GM19023 (cell line): Measurements from ENCODE around the gene ACY1.
"Not testable (repeated sequence)": the region's sequence is repeated elsewhere in the genome, so short reads cannot be mapped to it uniquely, and the experiment has no call there.

ENCODE experiments used
- ATAC-seq: cut with Tn5 transposase; IDR thresholded peaks from one replicate; pipeline ENCODE4 v1.9.1; 2021; ENCODE audit warnings: mild to moderate bottlenecking, moderate library complexity; ENCODE audit not compliant: unreplicated experiment

ACY1 gene

DNA sequence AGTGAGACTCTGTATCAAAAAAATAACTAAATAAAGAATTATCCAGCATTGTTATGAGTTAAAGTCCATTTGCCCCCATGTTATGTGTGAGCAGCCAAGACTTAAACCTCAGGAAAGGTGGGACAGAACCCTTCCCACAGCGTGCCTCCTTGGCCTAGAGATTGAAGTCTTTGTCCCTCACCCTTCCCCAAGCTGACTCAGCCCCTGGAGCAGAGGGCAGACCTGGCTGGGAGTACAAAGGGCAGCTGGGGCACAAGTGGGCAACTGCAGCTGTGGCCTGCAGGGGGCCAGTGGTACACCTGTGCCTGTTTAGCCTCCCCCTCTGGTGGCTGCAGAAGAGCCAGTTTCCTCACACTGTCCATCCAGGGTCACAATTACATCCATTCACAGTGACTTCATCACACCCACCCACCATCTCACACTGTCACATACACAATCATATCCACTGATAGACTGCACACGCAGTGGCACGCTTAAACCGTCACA is 940 bp upstream of the ACY1 start:
- ATAC-seq, result peak; percentile 35

DNA sequence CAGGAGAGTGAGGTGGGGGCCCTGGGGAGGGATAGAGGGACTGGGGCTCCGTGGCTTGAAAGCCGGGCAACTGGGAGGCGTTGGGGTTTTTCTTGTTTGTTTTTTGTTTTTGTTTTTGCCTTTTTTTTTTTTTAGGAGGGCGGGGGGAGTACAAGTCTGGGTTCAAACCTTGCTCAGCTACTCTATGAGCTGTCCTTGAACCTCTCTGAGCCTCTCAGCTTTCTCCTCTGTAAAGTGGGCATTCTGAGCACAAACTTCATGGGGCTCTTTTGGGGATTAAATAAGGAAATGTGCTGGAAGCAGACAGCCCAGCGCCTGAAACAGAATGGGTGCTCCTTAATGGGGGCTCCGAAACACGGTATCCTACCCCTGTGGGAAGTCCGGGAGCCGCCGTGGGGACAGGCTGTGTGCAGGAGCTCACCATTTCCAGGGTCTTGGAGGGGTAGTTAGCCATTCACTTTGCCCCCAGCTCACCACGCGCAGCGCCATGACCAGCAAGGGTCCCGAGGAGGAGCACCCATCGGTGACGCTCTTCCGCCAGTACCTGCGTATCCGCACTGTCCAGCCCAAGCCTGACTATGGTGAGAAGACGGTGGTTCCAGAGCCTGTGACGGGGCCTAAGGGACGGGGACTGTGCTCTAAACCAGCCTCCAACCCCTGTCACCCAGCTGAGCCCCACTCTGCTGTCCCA is 388 bp downstream of the ACY1 start:
- ATAC-seq, result no peak

DNA sequence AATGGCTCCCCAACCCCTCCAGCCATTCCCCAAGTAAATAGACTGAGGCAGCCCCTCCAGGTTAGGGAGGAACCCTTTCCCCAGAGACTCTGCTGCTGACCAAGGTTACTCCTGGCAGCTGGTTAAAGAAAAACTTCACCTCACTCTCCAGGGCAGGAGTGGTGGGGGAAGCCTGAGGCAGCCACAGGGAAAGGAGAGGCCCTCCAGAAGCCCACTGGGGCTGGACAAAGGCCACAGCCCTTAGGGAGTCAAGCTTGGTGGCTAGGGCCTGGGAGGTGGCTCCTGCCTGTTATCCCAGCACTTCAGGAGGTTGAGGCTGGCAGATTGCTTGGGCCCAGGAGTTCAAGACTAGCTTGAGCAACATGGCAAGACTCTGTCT is 923 bp downstream of the ACY1 start:
- no peak for ATAC-seq

DNA sequence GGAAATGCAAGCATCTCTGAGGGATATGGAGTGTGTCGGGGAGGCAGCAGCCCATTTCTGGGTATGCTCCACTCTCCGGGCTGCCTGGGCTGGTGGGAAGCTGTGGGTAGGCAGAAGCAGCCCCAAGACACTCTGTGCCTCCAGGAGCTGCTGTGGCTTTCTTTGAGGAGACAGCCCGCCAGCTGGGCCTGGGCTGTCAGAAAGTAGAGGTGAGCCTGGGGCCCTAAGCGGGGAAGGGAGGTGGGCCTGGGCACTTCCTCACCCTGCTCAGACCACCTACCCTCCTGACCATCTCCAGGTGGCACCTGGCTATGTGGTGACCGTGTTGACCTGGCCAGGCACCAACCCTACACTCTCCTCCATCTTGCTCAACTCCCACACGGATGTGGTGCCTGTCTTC is 1.7 kb downstream of the ACY1 start:
- ATAC-seq, result no peak

DNA sequence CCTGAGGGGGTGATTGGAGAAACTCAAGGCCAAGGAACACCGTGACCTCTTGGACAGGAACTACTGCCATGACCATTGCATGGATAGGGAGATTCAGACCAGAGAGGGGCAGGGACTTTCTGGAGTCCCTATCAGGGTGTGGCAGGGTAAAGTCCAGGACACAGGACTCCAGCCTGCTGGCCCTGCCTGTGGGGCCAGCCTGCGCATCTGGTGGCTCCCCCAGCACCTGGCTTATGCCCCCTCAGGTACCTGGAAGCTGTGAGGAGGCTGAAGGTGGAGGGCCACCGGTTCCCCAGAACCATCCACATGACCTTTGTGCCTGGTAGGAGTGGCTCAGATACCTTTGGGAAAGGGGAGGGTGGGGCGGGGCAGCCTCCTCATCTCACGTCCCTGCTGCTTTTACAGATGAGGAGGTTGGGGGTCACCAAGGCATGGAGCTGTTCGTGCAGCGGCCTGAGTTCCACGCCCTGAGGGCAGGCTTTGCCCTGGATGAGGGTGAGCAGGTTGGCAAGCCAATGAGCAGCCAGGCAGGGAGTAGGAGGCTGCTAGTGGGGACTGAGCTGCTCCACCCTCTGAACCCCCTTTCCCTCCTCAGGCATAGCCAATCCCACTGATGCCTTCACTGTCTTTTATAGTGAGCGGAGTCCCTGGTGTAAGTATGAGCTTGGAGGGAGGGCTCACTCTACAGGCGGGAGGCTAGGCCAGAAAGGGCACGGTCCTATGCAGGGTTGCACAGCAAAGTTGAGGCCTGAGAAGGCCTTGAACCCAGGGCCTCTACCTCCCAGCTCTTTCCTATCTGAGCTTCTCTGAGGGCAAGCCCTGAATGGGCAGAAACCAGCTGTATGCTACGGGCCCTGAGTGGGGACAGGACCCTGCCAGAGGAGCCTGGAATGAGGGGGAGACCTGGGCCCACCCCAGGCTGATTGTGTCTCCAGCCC is 2.9 kb downstream of the ACY1 start:
- no peak for ATAC-seq

DNA sequence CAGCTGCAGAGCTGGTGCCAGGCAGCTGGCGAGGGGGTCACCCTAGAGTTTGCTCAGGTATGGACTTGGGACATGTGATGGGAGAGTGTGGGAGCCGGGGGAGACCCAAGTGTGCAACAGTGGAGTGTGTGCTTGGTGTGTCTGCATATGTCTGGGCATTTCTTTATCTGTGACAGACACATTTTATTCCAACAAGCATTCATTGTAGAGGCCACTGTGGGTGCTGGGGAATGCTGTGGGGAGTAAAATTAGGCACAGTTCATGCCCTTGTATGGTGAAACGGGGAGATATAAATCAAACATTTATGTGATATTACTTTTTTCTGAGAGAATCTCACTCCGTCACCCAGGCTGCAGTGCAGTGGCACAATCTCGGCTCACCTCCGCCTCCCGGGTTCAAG is 4.2 kb downstream of the ACY1 start:
- no peak for ATAC-seq

DNA sequence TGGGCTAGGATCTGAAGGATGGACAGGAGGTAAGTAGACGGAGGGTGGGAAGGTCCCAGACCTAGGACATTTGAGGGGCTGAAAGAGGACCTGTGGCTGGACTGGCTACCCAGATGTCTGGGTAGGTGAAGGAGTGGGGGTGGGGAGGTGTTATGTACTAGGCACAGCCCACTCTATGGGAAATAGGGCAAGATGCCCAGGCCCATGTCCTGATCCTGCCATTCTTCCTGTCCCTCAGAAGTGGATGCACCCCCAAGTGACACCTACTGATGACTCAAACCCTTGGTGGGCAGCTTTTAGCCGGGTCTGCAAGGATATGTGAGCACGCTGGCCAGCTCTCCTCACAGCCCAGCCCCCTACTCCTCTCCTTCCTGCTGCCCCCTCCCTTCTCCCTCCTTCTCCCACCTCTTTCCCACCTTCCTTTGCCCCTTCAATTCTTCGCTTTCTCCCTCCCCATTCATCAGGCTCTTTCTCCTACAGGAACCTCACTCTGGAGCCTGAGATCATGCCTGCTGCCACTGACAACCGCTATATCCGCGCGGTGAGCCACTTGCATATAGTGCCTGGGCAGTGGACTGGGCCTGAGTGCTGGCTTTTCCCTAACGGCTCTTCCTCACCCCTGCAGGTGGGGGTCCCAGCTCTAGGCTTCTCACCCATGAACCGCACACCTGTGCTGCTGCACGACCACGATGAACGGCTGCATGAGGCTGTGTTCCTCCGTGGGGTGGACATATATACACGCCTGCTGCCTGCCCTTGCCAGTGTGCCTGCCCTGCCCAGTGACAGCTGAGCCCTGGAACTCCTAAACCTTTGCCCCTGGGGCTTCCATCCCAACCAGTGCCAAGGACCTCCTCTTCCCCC is 5.2 kb downstream of the ACY1 start:
- no peak for ATAC-seq

DNA sequence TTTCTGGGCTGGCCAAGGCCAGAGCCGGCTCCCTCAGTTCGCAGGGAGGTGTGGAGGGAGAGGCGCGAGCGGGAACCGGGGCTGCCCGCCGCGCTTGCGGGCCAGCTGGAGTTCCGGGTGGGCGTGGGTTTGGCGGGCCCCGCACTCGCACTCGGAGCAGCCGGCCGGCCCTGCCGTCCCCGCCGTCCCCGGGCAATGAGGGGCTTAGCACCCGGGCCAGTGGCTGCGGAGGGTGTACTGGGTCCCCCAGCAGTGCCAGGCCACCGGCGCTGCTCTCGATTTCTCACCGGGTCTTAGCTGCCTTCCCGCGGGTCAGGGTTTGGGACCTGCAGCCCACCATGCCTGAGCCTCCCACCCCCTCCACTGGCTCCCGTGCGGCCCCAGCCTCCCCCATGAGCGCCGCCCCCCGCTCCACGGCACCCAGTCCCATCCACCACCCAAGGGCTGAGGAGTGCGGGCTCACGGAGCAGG is 7.2 kb downstream of the ACY1 start:
- not testable (repeated sequence) for ATAC-seq

DNA sequence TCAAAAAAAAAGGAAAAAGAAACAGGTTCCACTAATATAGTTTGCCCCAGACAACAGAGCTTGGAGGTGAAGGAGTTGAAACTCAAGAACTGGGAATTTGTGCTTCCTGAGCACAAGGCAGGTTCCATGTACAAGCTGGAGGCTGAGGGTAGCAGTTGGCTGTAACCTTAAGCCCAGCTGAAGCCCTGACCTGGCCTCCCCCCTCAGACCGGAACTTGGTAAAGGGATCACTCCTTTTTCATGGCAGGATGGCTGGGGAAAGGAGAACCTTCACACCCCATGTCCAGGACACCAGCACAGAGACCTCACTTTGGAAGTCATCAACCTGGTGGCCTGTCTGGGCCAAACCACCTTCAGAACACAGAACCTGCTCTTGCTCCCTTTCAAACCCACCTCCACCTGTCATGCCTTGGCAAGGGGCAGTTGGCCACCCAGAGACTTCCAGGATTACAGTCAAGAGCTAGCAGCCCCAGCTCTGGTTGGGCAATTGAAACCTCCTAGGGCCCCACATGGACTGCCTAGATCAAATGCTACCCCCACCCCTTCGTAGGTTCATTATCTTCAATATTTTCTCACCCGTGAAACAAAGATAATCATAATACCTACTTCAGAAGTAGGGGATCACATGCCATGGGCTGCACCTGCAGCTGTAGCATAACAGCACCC is 8.8 kb downstream of the ACY1 start:
- no peak for ATAC-seq

DNA sequence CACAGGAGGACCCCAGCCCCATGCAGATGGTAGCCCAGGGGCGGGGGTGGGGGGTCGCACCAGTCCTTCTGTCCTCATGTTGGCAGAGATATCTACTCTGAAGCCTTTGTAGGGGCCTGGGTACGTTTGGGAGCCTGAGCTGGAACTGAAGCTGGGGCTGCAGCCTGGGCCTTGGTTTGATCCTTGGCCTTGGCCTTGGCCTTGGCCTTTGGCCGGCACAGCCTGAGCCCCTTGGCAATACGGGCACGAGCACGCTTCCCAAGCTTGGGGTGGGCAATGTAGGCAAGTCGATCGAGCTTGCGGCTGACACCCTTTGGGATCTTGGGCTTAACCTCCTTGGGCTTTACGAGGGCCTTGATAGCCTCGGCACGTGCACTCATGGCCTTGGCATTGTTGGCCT is 10.3 kb downstream of the ACY1 start:
- ATAC-seq, result not testable (repeated sequence)

DNA sequence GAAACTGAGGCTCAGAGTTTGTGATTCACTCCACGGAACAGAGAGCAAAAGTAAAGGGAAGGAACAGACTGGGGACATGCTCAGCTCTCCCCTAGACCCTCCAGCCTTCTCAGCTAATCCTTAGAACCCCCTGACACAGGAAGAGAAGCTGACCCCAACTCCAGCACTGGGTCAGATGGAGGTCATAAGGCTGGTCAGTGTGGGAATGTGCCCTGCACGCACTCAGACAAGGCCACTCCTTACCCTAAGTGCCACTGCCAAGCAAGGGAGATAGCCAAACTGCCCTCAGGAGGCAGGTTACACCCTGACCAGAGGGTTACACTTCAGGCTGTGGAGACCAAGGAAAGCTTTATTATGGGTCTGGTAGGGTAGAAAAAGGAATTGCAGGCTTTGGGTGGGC is 11.2 kb downstream of the ACY1 start:
- ATAC-seq, result no peak

DNA sequence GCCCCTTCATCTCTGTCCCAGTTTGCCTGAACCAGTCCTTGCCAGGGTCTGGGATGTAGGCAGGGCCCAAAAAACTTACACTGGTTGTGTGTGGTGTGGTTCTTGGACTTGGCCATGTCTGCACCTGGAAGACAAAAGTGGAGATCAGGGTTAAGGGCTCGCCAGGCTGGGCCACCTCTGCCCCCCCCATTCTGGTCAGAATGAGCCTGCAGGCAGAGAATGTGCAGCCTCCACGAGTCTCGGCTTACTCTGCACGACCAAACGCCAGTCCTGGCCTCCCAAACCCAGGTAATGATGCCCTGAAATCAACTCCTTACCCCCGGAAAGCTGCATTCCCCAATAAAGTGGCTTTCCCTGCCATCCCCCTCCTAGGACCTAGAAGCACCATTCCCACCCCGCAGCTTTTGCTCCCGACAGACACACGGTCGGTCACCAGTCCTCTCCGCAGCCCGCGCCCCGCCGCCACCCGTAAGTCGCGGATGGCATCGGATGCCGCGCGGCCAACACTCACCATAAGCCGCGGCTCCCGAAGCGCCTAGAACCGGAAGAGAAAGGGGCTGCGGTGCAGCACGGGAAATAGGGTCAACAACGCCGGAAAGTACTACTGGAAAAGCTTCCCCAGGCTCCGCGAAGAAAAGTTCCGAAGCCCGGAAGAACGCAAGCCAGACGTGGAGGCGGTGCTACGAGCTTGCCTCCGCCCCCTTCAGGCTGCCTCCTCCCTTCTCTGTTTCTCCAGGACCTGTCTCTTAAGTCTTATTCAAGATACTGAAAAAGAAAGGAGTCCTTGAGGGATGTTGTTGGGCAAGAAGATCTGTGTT is 12.2 kb downstream of the ACY1 start, which contains the start of gene RPL29:
TSS of gene RPL29 (minus strand) at position 550 of the 818 bp plus-strand sequence. CDS start at position 116, 434 bp downstream.
- peak; percentile 75 for ATAC-seq

DNA sequence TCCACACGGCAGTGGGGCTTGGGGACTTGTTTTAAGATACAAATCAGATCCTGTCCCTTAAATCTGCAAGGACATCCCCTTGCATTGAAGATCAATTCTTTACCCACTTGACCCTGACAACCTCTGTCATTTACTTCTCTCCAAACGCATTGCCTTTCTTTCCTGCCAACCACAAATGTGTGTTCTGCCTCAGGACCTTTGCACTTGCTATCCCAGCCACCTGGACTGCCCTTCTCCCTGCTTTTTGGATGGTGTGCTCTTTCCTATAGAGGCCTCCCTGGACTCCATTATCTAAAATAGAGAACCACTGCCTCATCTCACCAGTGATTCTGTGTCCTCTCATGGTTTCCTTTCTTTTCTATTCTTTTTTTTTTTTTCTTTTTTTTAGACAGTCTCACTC is 13.8 kb downstream of the ACY1 start:
- ATAC-seq, result no peak

DNA sequence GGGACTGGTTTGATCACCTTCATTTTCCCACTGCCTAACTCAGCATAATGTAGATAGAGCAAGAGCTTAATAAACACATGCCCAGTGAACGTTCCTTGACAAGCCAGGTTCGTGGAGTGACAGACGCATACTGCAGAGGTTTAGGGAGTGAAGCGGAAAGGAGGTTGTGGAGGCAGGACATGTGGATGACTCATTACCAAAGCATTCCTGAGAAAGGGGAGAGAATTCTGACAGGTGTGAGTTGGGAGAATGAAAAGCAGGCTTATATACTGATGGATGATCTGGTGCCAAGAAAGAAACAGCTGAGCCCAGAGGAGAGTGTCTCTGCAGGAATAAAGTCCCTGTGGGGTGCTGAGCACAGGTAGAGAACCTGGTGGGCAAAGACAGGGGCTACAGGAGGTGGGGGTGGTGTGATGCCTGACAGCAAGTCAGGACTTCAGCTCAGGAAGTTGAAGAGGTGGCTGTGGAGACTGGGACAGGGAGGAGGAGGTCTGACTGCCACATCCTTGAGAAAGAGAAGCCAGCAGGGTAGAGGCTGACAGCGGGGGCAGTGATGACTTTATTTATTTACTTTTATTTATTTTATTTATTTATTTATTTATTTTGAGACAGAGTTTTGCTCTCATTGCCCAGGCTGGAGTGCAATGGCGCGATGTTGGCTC is 14.7 kb downstream of the ACY1 start:
- no peak for ATAC-seq

DNA sequence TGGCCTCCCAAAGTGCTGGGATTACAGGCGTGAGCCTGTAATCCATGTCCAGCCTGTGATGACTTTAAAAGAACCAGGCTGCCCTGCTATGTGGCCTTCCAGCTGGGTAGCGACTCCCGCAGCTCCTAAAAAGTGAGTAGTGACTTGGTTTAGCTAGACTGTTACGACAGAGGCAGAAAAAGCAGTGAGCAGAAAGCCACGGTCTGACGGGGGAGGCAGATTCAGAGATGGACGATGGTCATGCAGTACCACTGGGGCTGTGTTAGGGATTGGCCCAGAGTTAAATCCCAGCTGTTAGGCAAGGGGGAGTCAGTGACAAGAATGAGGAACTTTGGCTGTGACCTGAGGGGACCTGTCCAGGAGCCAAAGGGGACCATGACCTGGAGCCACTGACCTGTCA is 15.4 kb downstream of the ACY1 start:
- ATAC-seq, result no peak

DNA sequence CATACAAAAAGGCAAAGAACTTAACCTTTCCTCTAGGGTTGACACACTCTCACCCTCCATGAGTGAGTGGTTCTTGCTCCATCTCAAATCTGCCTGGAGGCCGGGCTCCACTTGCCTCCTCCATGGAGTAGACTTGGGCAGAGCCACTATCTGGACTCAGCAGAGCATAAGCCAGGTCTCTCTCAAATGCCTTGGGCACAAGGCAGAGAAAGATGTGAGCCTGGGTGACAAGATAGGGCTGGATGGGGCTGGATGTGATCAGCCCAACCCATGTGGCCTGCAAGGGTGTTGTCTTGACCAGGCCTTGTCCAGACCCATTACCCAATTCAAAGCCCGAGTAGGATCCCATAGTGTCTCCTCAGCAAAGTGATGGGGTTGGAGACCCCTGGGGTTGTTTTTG is 16.5 kb downstream of the ACY1 start:
- no peak for ATAC-seq

DNA sequence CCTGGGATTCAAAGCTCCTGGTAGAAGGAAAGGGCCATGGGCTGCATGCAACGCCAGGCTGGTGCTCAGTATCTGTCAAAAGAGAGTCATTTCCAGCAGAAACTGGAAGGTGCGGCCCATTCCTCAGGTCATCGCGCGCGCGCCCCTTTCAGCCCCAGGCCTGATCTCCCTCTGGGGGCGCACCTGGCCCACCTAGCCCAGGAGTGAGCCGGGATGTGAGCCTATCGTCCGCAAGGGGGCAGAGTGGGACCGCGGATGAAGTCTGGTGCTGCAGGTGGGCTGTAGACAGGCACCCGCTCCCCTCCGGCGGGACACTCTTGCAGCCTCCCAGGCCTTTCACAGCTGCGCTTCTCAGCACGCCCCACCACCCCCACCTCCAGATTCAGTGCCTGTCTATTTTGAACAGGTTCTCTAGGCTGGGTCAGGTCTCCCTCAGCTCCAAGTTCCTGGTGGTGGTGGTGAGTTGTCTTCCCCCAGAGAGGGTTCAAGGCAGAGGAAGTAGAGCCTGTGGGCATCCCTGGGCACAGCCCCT is 18.2 kb downstream of the ACY1 start:
- peak; percentile 91 for ATAC-seq

DNA sequence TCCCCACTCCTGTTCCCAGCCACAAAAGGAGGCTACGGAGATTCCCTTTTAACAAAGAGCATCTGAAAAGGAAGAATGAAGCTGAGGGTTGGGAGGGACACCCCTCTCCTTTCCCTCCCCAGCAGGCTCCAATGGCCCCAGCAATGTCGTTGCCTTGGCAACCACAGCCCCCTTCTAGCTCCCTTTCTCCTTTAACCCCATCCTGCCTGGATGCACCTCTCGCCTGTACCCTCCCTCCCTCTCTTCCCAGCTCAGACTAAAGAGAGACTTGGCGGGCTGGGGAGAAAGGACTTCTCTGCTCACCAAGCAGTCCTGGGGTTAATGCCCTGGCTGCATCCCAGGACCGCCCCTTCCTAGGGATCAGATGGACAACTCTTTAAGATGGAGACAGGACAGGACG is 19.4 kb downstream of the ACY1 start:
- no peak for ATAC-seq
